IPS-20b (cell line): ENCODE results near the gene TMPRSS7.
"Not testable (repeated sequence)": the region's sequence is repeated elsewhere in the genome, so short reads cannot be mapped to it uniquely, and the experiment has no call there.

ENCODE experiments used
- H3K27ac ChIP-seq: one replicate; pipeline ENCODE4 v1.5.1; 2013; ENCODE audit warnings: low read length
- H3K27me3 ChIP-seq: 2 replicates; pipeline ENCODE4 v1.6.1; 2013; ENCODE audit warnings: mild to moderate bottlenecking, low read length, inconsistent platforms; ENCODE audit not compliant: insufficient read depth
- H3K36me3 ChIP-seq: 2 replicates; pipeline ENCODE4 v1.6.1; 2013; ENCODE audit warnings: low read depth, mild to moderate bottlenecking, inconsistent platforms, low read length, moderate library complexity; ENCODE audit not compliant: insufficient read depth
- H3K4me1 ChIP-seq: 2 replicates; pipeline ENCODE4 v1.6.1; 2013; ENCODE audit warnings: mild to moderate bottlenecking, control low read depth, inconsistent platforms, low read length, moderate library complexity; ENCODE audit not compliant: insufficient read depth
- H3K4me3 ChIP-seq: 2 replicates; pipeline ENCODE4 v1.5.1; 2013; ENCODE audit warnings: mild to moderate bottlenecking, low read length, inconsistent platforms
- H3K9ac ChIP-seq: 2 replicates; pipeline ENCODE4 v1.6.1; 2013; ENCODE audit warnings: low read depth, mild to moderate bottlenecking, inconsistent platforms, low read length, moderate library complexity
- H3K9me3 ChIP-seq: 2 replicates; pipeline ENCODE4 v1.6.1; 2013; ENCODE audit warnings: mild to moderate bottlenecking, low read depth, low read length, inconsistent platforms; ENCODE audit not compliant: insufficient read depth

TMPRSS7 gene

GRCh38 chr3:112013058-112013783, 21.3 kb upstream of the TMPRSS7 start:
- H3K9ac ChIP-seq: no peak overlapping the region
- H3K4me3 ChIP-seq: no peak overlapping the region
- no peaks in the 10 kb centered on the region for H3K4me1 ChIP-seq
- H3K27me3 ChIP-seq: no peaks in the 10 kb centered on the region
- peaks cover 7% of the 10 kb centered on the region; the same call in 1 of the 2 replicates for H3K36me3 ChIP-seq
- no peaks in the 10 kb centered on the region for H3K9me3 ChIP-seq
- no peak overlapping the region for H3K27ac ChIP-seq

GRCh38 chr3:112013784-112014143, 20.8 kb upstream of the TMPRSS7 start:
- no peak overlapping the region for H3K4me3 ChIP-seq
- peaks cover 7% of the 10 kb centered on the region; the same call in 1 of the 2 replicates for H3K36me3 ChIP-seq
- H3K27me3 ChIP-seq: no peaks in the 10 kb centered on the region
- H3K4me1 ChIP-seq: no peaks in the 10 kb centered on the region
- H3K9ac ChIP-seq: no peak overlapping the region
- H3K27ac ChIP-seq: no peak overlapping the region
- no peaks in the 10 kb centered on the region for H3K9me3 ChIP-seq

GRCh38 chr3:112017091-112017490, 17.4 kb upstream of the TMPRSS7 start:
- Histone ChIP-seq H3K36me3 (peaks cover 3% of the 10 kb centered on the region; the same call in 1 of the 2 replicates), H3K9me3 (no peaks in the 10 kb centered on the region), H3K27me3 (no peaks in the 10 kb centered on the region), H3K4me1 (no peaks in the 10 kb centered on the region), H3K4me3 (no peak overlapping the region), H3K27ac (no peak overlapping the region), H3K9ac (no peak overlapping the region)

- no peaks in the 10 kb centered on the region for H3K9me3 ChIP-seq
- no peak overlapping the region for H3K4me3 ChIP-seq
- no peak overlapping the region for H3K9ac ChIP-seq
- no peaks in the 10 kb centered on the region for H3K4me1 ChIP-seq
- no peaks in the 10 kb centered on the region for H3K27me3 ChIP-seq
- no peak overlapping the region for H3K27ac ChIP-seq
- peaks cover 3% of the 10 kb centered on the region; the same call in 1 of the 2 replicates for H3K36me3 ChIP-seq
These were observed 15.8 kb upstream of the TMPRSS7 start for GRCh38 chr3:112018712-112019111.

- Histone ChIP-seq H3K27ac (no peak overlapping the region), H3K9me3 (no peaks in the 10 kb centered on the region), H3K4me1 (no peaks in the 10 kb centered on the region), H3K27me3 (no peaks in the 10 kb centered on the region), H3K4me3 (no peak overlapping the region), H3K9ac (no peak overlapping the region), H3K36me3 (no peaks in the 10 kb centered on the region)
These were observed 14.8 kb upstream of the TMPRSS7 start for GRCh38 chr3:112019716-112020115.

GRCh38 chr3:112020674-112021085, 13.9 kb upstream of the TMPRSS7 start:
- H3K4me1 ChIP-seq: no peaks in the 10 kb centered on the region
- H3K4me3 ChIP-seq: no peak overlapping the region
- no peaks in the 10 kb centered on the region for H3K36me3 ChIP-seq
- no peaks in the 10 kb centered on the region for H3K27me3 ChIP-seq
- H3K27ac ChIP-seq: no peak overlapping the region
- no peak overlapping the region for H3K9ac ChIP-seq
- no peaks in the 10 kb centered on the region for H3K9me3 ChIP-seq

- no peak overlapping the region for H3K27ac ChIP-seq
- no peaks in the 10 kb centered on the region for H3K27me3 ChIP-seq
- no peak overlapping the region for H3K9ac ChIP-seq
- H3K9me3 ChIP-seq: no peaks in the 10 kb centered on the region
- no peaks in the 10 kb centered on the region for H3K4me1 ChIP-seq
- no peak overlapping the region for H3K4me3 ChIP-seq
- H3K36me3 ChIP-seq: no peaks in the 10 kb centered on the region
These were observed 7.4 kb upstream of the TMPRSS7 start for GRCh38 chr3:112027142-112027541.

GRCh38 chr3:112027826-112028225, 6.7 kb upstream of the TMPRSS7 start:
- no peaks in the 10 kb centered on the region for H3K27me3 ChIP-seq
- no peak overlapping the region for H3K9ac ChIP-seq

GRCh38 chr3:112030901-112031300, 3.6 kb upstream of the TMPRSS7 start:
- H3K27me3 ChIP-seq: no peaks in the 10 kb centered on the region

More at GRCh38 chr3:112027826-112028225, 6.7 kb upstream of the TMPRSS7 start:
- H3K36me3 ChIP-seq: no peaks in the 10 kb centered on the region
- H3K9me3 ChIP-seq: no peaks in the 10 kb centered on the region
- no peak overlapping the region for H3K4me3 ChIP-seq
- H3K27ac ChIP-seq: no peak overlapping the region
- no peaks in the 10 kb centered on the region for H3K4me1 ChIP-seq

GRCh38 chr3:112032098-112032731, 2.3 kb upstream of the TMPRSS7 start:
- Histone ChIP-seq H3K4me1 (peaks cover 3% of the 10 kb centered on the region; the same call in 1 of the 2 replicates), H3K27me3 (no peaks in the 10 kb centered on the region), H3K27ac (no peak overlapping the region), H3K9ac (no peak overlapping the region), H3K9me3 (peaks cover 7% of the 10 kb centered on the region; the same call in 1 of the 2 replicates), H3K4me3 (no peak overlapping the region), H3K36me3 (no peaks in the 10 kb centered on the region)

More at GRCh38 chr3:112030901-112031300, 3.6 kb upstream of the TMPRSS7 start:
- Histone ChIP-seq H3K9me3 (no peaks in the 10 kb centered on the region), H3K36me3 (no peaks in the 10 kb centered on the region), H3K27ac (no peak overlapping the region), H3K4me1 (peaks cover 3% of the 10 kb centered on the region; the same call in 1 of the 2 replicates), H3K4me3 (no peak overlapping the region), H3K9ac (no peak overlapping the region)

- Histone ChIP-seq H3K9ac (no peak overlapping the region), H3K36me3 (no peaks in the 10 kb centered on the region), H3K9me3 (peaks cover 9% of the 10 kb centered on the region; the same call in 1 of the 2 replicates), H3K4me1 (peaks cover 3% of the 10 kb centered on the region; the same call in 1 of the 2 replicates), H3K27ac (no peak overlapping the region), H3K27me3 (no peaks in the 10 kb centered on the region), H3K4me3 (no peak overlapping the region)
These were observed 705 bp downstream of the TMPRSS7 start for GRCh38 chr3:112035241-112035640.

- H3K27me3 ChIP-seq, H3K36me3 ChIP-seq, H3K4me3 ChIP-seq, H3K9me3 ChIP-seq, H3K9ac ChIP-seq, H3K4me1 ChIP-seq, H3K27ac ChIP-seq: not testable (repeated sequence)
These were observed 2.7 kb downstream of the TMPRSS7 start for GRCh38 chr3:112037194-112037593.
